ENCODE data around the gene ELK1. TPM values are rescaled to one million over a fixed set of nuclear protein-coding genes. Genes with fewer than 3 reads are reported as not detected.

Gene ELK1, protein sequence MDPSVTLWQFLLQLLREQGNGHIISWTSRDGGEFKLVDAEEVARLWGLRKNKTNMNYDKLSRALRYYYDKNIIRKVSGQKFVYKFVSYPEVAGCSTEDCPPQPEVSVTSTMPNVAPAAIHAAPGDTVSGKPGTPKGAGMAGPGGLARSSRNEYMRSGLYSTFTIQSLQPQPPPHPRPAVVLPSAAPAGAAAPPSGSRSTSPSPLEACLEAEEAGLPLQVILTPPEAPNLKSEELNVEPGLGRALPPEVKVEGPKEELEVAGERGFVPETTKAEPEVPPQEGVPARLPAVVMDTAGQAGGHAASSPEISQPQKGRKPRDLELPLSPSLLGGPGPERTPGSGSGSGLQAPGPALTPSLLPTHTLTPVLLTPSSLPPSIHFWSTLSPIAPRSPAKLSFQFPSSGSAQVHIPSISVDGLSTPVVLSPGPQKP
- total RNA-seq, result 29.2 TPM
- long read RNA-seq, transcript ELK1-203 (7 exons, 2,258 nt), result minor isoform, 5 of 39 reads
- long read RNA-seq, transcript ELK1-201 (6 exons, 2,695 nt), result major isoform, 10 of 39 reads
- long read RNA-seq, partial matches to known transcripts, result 22 of 39 reads
- long read RNA-seq, other reads (novel, unspliced or antisense), result 2 of 39 reads

DNA sequence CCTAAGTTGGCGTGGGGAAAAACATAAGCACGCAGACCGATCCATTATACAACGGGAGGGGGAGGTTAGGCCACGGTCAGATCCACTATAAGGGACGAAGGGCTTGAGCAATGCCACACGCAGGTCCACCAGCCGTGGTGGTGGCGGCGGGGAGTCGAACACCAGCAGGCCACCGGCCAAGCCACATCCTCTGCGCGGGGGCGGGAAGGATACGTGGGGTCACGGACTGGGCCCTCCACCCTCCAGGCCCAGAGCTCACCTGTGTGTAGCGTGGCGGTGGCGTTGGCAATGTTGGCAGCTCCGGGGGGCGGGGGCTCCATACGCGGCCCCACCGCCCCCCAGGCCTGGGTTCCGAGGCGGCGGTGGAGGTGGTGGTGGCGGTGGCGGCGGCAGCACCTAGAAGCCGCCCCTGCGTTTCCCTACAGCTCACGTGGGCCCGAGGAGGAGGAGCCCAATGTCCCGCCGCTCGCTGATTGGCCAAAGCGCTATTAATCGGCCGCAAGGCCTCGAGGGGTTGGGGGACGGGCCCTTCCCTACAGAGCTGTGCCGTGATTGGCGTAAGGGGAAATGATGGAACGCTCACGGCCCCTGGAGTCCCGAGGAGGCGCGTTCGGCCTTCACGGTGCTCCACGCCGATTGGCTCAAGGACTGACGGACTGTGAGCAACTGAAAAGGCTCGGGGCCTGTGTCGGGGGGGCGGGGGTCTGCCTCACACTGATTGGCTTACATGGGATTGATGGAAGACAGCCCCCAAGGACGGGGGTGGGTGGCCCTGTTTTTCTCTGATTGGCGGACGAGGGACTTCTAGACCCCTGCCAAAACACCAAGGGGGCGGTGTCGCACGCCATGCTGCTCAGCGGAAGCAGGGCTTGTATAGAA lies at the start of gene ELK1:
ELK1 (minus strand) TSS at position 400 of the 879 bp plus-strand sequence. CDS start 9,122 bp downstream, outside the sequence.
- intact Hi-C loops (cut with DNase I), result no loop called here
- Histone ChIP-seq H3K36me3 (peaks cover 10% of the 10 kb centered on the region), H3K27ac (peak within 1 kb of the TSS; percentile 75), H3K4me3 (peak within 1 kb of the TSS; percentile 56), H3K4me1 (no peaks in the 10 kb centered on the region), H3K9me3 (no peaks in the 10 kb centered on the region), H3K27me3 (no peaks in the 10 kb centered on the region)
- TF ChIP-seq, protein P1, sequence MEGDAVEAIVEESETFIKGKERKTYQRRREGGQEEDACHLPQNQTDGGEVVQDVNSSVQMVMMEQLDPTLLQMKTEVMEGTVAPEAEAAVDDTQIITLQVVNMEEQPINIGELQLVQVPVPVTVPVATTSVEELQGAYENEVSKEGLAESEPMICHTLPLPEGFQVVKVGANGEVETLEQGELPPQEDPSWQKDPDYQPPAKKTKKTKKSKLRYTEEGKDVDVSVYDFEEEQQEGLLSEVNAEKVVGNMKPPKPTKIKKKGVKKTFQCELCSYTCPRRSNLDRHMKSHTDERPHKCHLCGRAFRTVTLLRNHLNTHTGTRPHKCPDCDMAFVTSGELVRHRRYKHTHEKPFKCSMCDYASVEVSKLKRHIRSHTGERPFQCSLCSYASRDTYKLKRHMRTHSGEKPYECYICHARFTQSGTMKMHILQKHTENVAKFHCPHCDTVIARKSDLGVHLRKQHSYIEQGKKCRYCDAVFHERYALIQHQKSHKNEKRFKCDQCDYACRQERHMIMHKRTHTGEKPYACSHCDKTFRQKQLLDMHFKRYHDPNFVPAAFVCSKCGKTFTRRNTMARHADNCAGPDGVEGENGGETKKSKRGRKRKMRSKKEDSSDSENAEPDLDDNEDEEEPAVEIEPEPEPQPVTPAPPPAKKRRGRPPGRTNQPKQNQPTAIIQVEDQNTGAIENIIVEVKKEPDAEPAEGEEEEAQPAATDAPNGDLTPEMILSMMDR (IDR thresholded peaks at IDR 0.05), result no peak
- peak; percentile 98 for ATAC-seq
- peak; percentile 95 for DNase-seq

DNA sequence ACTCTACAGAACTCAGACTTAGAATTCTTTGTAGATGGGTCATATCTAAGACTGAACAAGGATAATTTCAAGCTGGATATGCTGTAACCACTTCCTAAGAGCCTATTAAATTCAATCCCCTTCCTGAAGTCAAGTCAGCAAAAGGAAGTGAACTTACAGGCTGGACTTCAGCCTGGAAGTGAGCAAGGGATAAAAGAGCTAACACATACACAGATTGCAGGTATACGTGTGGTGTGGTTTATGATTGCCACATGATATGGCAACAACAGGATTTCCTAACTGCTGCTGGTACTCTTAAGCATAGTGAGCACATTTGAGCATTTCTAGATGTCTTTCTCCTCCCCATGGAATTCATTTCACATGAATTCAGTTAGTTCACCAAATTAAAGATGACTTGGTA lies 46.8 kb upstream of the ELK1 start:
- Histone ChIP-seq H3K4me1 (no peaks in the 10 kb centered on the region), H3K36me3 (no peaks in the 10 kb centered on the region), H3K27me3 (no peaks in the 10 kb centered on the region), H3K27ac (no peak overlapping the region), H3K9me3 (no peaks in the 10 kb centered on the region), H3K4me3 (no peak overlapping the region)
- no peak for ATAC-seq
- intact Hi-C loops (cut with DNase I), result no loop called here
- no peak for DNase-seq
- TF ChIP-seq, protein P1 (IDR thresholded peaks at IDR 0.05), result no peak

DNA sequence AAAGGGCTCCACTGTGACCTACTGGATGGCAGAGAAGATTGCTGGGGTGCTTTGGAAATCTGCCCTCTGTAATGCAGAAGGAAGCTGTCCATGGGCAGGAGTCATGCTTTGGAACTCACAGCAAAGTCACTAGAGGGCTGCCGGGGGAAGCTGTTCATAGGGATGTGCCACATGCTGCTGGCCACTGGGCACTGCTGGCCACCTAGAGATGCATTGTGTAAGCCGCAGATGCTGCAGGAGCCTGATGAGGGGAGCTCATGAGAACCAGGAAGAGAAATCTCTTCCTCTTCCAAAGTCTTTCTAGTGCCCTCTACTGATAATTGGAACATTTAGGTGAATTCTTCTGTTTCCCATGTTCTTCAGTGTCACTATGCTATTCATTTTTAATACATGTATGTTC lies 39.8 kb upstream of the ELK1 start:
- no peaks in the 10 kb centered on the region for H3K4me1 ChIP-seq
- no peak overlapping the region for H3K4me3 ChIP-seq
- no peaks in the 10 kb centered on the region for H3K9me3 ChIP-seq
- no peaks in the 10 kb centered on the region for H3K27me3 ChIP-seq
- DNase-seq (no peak), ATAC-seq (no peak)
- TF ChIP-seq, protein P1 (IDR thresholded peaks at IDR 0.05), result no peak
- no peaks in the 10 kb centered on the region for H3K36me3 ChIP-seq
- intact Hi-C loops (cut with DNase I), result no loop called here
- no peak overlapping the region for H3K27ac ChIP-seq

DNA sequence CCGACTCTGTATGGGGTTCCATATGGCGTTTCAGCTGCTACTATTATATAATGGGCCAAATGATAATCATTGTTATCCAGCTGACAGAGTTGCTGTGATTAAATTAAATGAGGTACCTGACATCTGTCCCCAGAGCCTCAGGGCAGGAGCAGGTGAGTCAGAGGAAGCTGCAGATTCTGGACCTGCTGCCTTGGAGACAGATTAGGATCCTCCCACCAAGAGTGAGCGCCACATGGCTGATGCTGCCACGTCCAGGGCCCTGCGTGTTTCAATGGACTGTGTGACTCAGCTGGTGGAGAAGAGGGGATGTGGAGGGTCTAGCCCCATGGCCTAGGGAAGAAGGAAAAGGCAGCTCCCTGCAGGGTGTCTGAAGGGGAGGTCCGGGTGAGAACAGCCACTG lies 36.9 kb upstream of the ELK1 start:
- TF ChIP-seq, protein P1 (IDR thresholded peaks at IDR 0.05), result no peak
- Histone ChIP-seq H3K27ac (no peak overlapping the region), H3K4me3 (no peak overlapping the region), H3K27me3 (no peaks in the 10 kb centered on the region), H3K4me1 (no peaks in the 10 kb centered on the region), H3K36me3 (no peaks in the 10 kb centered on the region), H3K9me3 (no peaks in the 10 kb centered on the region)
- ATAC-seq (no peak), DNase-seq (no peak)
- intact Hi-C loops (cut with DNase I), result no loop called here

DNA sequence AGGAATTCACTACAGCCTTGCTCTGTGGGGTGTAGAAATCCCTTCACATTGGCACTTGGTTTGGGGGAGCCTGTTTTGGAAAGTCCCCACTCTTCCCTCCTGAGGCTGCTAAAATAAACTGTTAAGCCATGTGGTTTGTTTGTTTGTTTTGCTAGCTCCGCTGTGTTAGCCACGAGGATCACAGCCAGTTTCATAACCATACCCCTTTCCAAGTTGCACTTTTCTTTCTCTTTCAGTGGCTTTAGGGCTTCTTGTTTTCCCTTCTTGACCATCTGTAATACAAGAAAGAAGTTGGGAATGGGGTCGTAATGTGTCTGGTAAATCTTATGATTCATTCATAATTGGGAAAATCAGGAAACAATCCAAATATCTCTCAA lies 33.5 kb upstream of the ELK1 start:
- intact Hi-C loops (cut with DNase I), result no loop called here
- Histone ChIP-seq H3K9me3 (no peaks in the 10 kb centered on the region), H3K27ac (no peak overlapping the region), H3K27me3 (no peaks in the 10 kb centered on the region), H3K4me1 (no peaks in the 10 kb centered on the region), H3K36me3 (no peaks in the 10 kb centered on the region), H3K4me3 (no peak overlapping the region)
- TF ChIP-seq, protein P1 (IDR thresholded peaks at IDR 0.05), result no peak
- DNase-seq, result no peak
- no peak for ATAC-seq

Data from upper lobe of right lung (tissue), 1 donor.